H9 (cell line): Measurements from ENCODE around the gene SEMA6A. TPM values are rescaled to one million over a fixed set of nuclear protein-coding genes. Genes with fewer than 3 reads are reported as not detected.

Experiments
- DNase-seq: peaks from one replicate; pipeline ENCODE4 v3.0.0-alpha.2; 2017
- H2AFZ ChIP-seq: one replicate; pipeline ENCODE4 v1.6.1; 2013; ENCODE audit warnings: mild to moderate bottlenecking, low read length, control low read depth, moderate library complexity
- H2AK5ac ChIP-seq: 2 replicates; pipeline ENCODE4 v1.6.1; 2013; ENCODE audit warnings: low read length, control low read depth, mixed read lengths; ENCODE audit not compliant: insufficient read length
- H2BK120ac ChIP-seq: one replicate; pipeline ENCODE4 v1.6.1; 2013; ENCODE audit warnings: low read depth, mild to moderate bottlenecking, low read length, control low read depth, inconsistent platforms; ENCODE audit not compliant: poor library complexity, severe bottlenecking
- H2BK12ac ChIP-seq: 2 replicates; pipeline ENCODE4 v1.6.1; 2013; ENCODE audit warnings: low read length, control low read depth, mixed read lengths, low read depth; ENCODE audit not compliant: insufficient read length
- H2BK15ac ChIP-seq: 2 replicates; pipeline ENCODE4 v1.6.1; 2013; ENCODE audit warnings: low read depth, low read length, control low read depth
- H2BK20ac ChIP-seq: one replicate; pipeline ENCODE4 v1.6.1; 2013; ENCODE audit warnings: low read depth, mild to moderate bottlenecking, low read length, control low read depth, inconsistent platforms; ENCODE audit not compliant: poor library complexity, severe bottlenecking
- H2BK5ac ChIP-seq: 2 replicates; pipeline ENCODE4 v1.6.1; 2013; ENCODE audit warnings: low read length, control low read depth, mixed read lengths; ENCODE audit not compliant: insufficient read length
- H3K14ac ChIP-seq: 2 replicates; pipeline ENCODE4 v1.6.1; 2013; ENCODE audit warnings: low read length, control low read depth; ENCODE audit not compliant: insufficient read depth
- H3K18ac ChIP-seq: 2 replicates; pipeline ENCODE4 v1.6.1; 2013; ENCODE audit warnings: low read depth, mild to moderate bottlenecking, mixed read lengths, low read length, control low read depth; ENCODE audit not compliant: insufficient read length
- H3K23ac ChIP-seq: 2 replicates; pipeline ENCODE4 v1.6.1; 2013; ENCODE audit warnings: low read length, control low read depth, mixed read lengths, low read depth; ENCODE audit not compliant: insufficient read length
- H3K23me2 ChIP-seq: 2 replicates; pipeline ENCODE4 v1.6.1; 2013; ENCODE audit warnings: low read depth, mild to moderate bottlenecking, mixed read lengths, low read length, control low read depth; ENCODE audit not compliant: insufficient read length, poor library complexity, severe bottlenecking
- H3K27ac ChIP-seq: 2 replicates; pipeline ENCODE4 v1.5.1; 2013; ENCODE audit warnings: low read length, control low read depth, mixed read lengths, low read depth; ENCODE audit not compliant: insufficient read length
- H3K27me3 ChIP-seq: 2 replicates; pipeline ENCODE4 v1.6.1; 2013; ENCODE audit warnings: low read length, control low read depth, inconsistent platforms; ENCODE audit not compliant: insufficient read depth
- H3K4ac ChIP-seq: 2 replicates; pipeline ENCODE4 v1.6.1; 2013; ENCODE audit warnings: low read depth, mild to moderate bottlenecking, control low read depth, inconsistent platforms, low read length, moderate library complexity
- H3K4me1 ChIP-seq: 2 replicates; pipeline ENCODE4 v1.6.1; 2013; ENCODE audit warnings: low read length, control low read depth, inconsistent platforms; ENCODE audit not compliant: insufficient read depth
- H3K4me2 ChIP-seq: 2 replicates; pipeline ENCODE4 v1.6.1; 2013; ENCODE audit warnings: low read length, control low read depth, mixed read lengths; ENCODE audit not compliant: insufficient read length, insufficient read depth
- H3K56ac ChIP-seq: 2 replicates; pipeline ENCODE4 v1.6.1; 2013; ENCODE audit warnings: low read depth, mild to moderate bottlenecking, mixed read lengths, low read length, control low read depth; ENCODE audit not compliant: insufficient read length
- H3K79me1 ChIP-seq: 2 replicates; pipeline ENCODE4 v1.6.1; 2013; ENCODE audit warnings: low read depth, mild to moderate bottlenecking, moderate library complexity, low read length, control low read depth, inconsistent platforms; ENCODE audit not compliant: insufficient read depth, poor library complexity, severe bottlenecking
- H3K79me2 ChIP-seq: 2 replicates; pipeline ENCODE4 v1.6.1; 2013; ENCODE audit warnings: low read length, control low read depth, inconsistent platforms; ENCODE audit not compliant: insufficient read depth
- H3K9ac ChIP-seq: 2 replicates; pipeline ENCODE4 v1.6.1; 2013; ENCODE audit warnings: low read length, control low read depth, mixed read lengths; ENCODE audit not compliant: insufficient read length; ENCODE audit errors: extremely low read depth
- H3K9me3 ChIP-seq: one replicate; pipeline ENCODE4 v1.6.1; 2013; ENCODE audit warnings: low read depth, low read length, inconsistent platforms; ENCODE audit not compliant: control insufficient read depth
- H3T11ph ChIP-seq: one replicate; pipeline ENCODE4 v1.6.1; 2013; ENCODE audit warnings: mild to moderate bottlenecking, low read length, control low read depth, inconsistent platforms
- H4K20me1 ChIP-seq: one replicate; pipeline ENCODE4 v1.6.1; 2013; ENCODE audit not compliant: control insufficient read depth, insufficient read length, insufficient read depth
- H4K5ac ChIP-seq: 2 replicates; pipeline ENCODE4 v1.6.1; 2013; ENCODE audit warnings: low read depth, mild to moderate bottlenecking, mixed read lengths, low read length, control low read depth; ENCODE audit not compliant: insufficient read length
- H4K8ac ChIP-seq: replicated peaks from 2 replicates; pipeline ENCODE4 v1.6.1; 2013; ENCODE audit warnings: low read length, control low read depth, mixed read lengths, low read depth; ENCODE audit not compliant: insufficient read length
- H4K91ac ChIP-seq: 2 replicates; pipeline ENCODE4 v1.6.1; 2013; ENCODE audit warnings: low read depth, mild to moderate bottlenecking, moderate library complexity, mixed read lengths, low read length, control low read depth; ENCODE audit not compliant: insufficient read length
- H3K27ac Mint-ChIP-seq, 3 experiments: 2 replicates in 2 of 3; 3 replicates in 1 of 3; pipeline ENCODE4 v1.8.0; 2020 to 2021; ENCODE audit warnings: mixed read lengths in 3 of 3, mild to moderate bottlenecking in 1 of 3, moderate library complexity in 1 of 3
- H3K27me3 Mint-ChIP-seq: 2 replicates; pipeline ENCODE4 v1.8.0; 2021; ENCODE audit warnings: low read depth, mild to moderate bottlenecking, moderate library complexity, mixed read lengths
- H3K36me3 Mint-ChIP-seq, 3 experiments: 2 replicates in 2 of 3; 3 replicates in 1 of 3; pipeline ENCODE4 v1.8.0; 2020 to 2021; ENCODE audit warnings: low read depth in 3 of 3, mixed read lengths in 3 of 3; ENCODE audit not compliant: insufficient read depth in 1 of 3
- H3K4me1 Mint-ChIP-seq, 2 experiments: 2 replicates each; pipeline ENCODE4 v1.8.0; 2020; ENCODE audit warnings: mixed read lengths in 2 of 2
- H3K4me3 Mint-ChIP-seq, 2 experiments: 2 replicates in 1 of 2; 3 replicates in 1 of 2; pipeline ENCODE4 v1.8.0; 2020 to 2021; ENCODE audit warnings: mild to moderate bottlenecking in 2 of 2, mixed read lengths in 2 of 2, moderate library complexity in 1 of 2
- H3K9me3 Mint-ChIP-seq, 2 experiments: 2 replicates in 1 of 2; 3 replicates in 1 of 2; pipeline ENCODE4 v1.8.0; 2020; ENCODE audit warnings: mild to moderate bottlenecking in 2 of 2, mixed read lengths in 2 of 2, moderate library complexity in 1 of 2
- WGBS: extraction: QIAGEN DNeasy Blood & Tissue Kit; methylation state at CpG from one replicate; pipeline ENCODE4 v1.1.7; 2013; ENCODE audit warnings: missing lambda C conversion rate, low lambda C conversion rate, mixed read lengths; ENCODE audit not compliant: insufficient read length; ENCODE audit errors: extremely low coverage; 5-methylcytosine and 5-hydroxymethylcytosine counted together
- total RNA-seq: library from RNA; stranded (reverse); gene quantifications from 2 replicates; pipeline ENCODE4 v1.2.1, GENCODE V29; 2021
- TF ChIP-seq, protein P1 (sequence below): fragments of 200-600 bp; sonication (generic); conservative IDR thresholded peaks from 3 replicates; pipeline ENCODE4 v1.8.0; 2021; ENCODE audit warnings: antibody characterized with exemption, mild to moderate bottlenecking

The SEMA6A gene
- total RNA-seq, 1 experiment from 2014 or later, result 354 TPM

DNA sequence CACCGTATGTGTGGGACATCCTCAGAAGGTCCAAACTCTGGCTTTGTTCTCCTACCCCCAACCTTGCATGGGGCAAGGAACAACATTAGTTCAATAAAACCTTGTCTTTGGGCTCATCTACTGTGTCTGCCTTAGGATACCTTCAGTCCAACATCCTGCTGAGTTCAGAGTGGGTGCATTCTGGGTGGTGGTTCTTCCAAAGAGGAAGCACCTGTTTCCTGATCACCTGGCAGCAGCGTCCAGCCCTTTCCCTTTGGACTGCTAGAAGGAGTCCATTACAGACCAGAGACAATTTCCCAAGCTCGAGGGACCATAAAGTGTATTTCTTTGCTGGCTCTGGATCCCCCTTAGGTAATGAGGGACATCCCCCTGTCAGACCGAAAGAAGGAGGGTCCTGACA lies 154.1 kb downstream of the SEMA6A start:
- no peaks in the 10 kb centered on the region for H3K4me1 ChIP-seq
- H2BK15ac ChIP-seq, result no peak overlapping the region
- no peak overlapping the region for H3K18ac ChIP-seq
- H2AK5ac ChIP-seq, result no peak overlapping the region
- H3K4ac ChIP-seq, result no peak overlapping the region
- H4K8ac ChIP-seq, result no peak overlapping the region
- no peak overlapping the region for H3K4me2 ChIP-seq
- Mint-ChIP-seq H3K27me3 (no peaks in the 10 kb centered on the region), H3K4me1 (peaks cover 0 to 7% of the 10 kb centered on the region in 2 experiments; a peak in 2 of 4 replicates), H3K9me3 (no peaks in the 10 kb centered on the region), H3K4me3 (no peak overlapping the region), H3K36me3 (no peaks in the 10 kb centered on the region), H3K27ac (no peak overlapping the region)
- no peak overlapping the region for H2BK12ac ChIP-seq
- H3K79me1 ChIP-seq, result no peaks in the 10 kb centered on the region
- no peak overlapping the region for H2BK120ac ChIP-seq
- TF ChIP-seq, protein P1, sequence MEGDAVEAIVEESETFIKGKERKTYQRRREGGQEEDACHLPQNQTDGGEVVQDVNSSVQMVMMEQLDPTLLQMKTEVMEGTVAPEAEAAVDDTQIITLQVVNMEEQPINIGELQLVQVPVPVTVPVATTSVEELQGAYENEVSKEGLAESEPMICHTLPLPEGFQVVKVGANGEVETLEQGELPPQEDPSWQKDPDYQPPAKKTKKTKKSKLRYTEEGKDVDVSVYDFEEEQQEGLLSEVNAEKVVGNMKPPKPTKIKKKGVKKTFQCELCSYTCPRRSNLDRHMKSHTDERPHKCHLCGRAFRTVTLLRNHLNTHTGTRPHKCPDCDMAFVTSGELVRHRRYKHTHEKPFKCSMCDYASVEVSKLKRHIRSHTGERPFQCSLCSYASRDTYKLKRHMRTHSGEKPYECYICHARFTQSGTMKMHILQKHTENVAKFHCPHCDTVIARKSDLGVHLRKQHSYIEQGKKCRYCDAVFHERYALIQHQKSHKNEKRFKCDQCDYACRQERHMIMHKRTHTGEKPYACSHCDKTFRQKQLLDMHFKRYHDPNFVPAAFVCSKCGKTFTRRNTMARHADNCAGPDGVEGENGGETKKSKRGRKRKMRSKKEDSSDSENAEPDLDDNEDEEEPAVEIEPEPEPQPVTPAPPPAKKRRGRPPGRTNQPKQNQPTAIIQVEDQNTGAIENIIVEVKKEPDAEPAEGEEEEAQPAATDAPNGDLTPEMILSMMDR, result no peak
- H3K14ac ChIP-seq, result no peak overlapping the region
- no peaks in the 10 kb centered on the region for H3K79me2 ChIP-seq
- no peak overlapping the region for H3K23ac ChIP-seq
- H2BK5ac ChIP-seq, result no peak overlapping the region
- no peaks in the 10 kb centered on the region for H3K23me2 ChIP-seq
- no CpG with 5 or more reads among the region's 4 CpGs for WGBS
- no peaks in the 10 kb centered on the region for H4K20me1 ChIP-seq
- no peak overlapping the region for H3K9ac ChIP-seq
- no peak overlapping the region for H3T11ph ChIP-seq
- H3K27ac ChIP-seq, result no peak overlapping the region
- H4K91ac ChIP-seq, result no peak overlapping the region
- no peak overlapping the region for H3K56ac ChIP-seq
- DNase-seq, result no peak
- H2AFZ ChIP-seq, result no peak overlapping the region
- H2BK20ac ChIP-seq, result no peak overlapping the region
- H4K5ac ChIP-seq, result no peak overlapping the region
- no peaks in the 10 kb centered on the region for H3K27me3 ChIP-seq
- H3K9me3 ChIP-seq, result no peaks in the 10 kb centered on the region
